HCT116 (cell line): Measurements from ENCODE around the gene ELFN2. TPM values are rescaled to one million over a fixed set of nuclear protein-coding genes. Genes with fewer than 3 reads are reported as not detected.

Experiments
- ATAC-seq: fragments of 200-7000 bp; cut with Tn5 transposase; 2 replicates; pipeline ENCODE4 v1.9.1; 2020; ENCODE audit warnings: mild to moderate bottlenecking, moderate library complexity
- BruUV-seq: library from RNA; stranded (reverse); fragments of 400-500 nt; replicated peaks from 2 replicates; lab custom pipeline; 2021; lab: Mats Ljungman, UMichigan
- CTCF ChIA-PET: fragments of 300-600 bp; sonication (Branson Sonifier 250); formaldehyde crosslinking; loops from one replicate; lab custom pipeline; 2021; ENCODE audit warnings: antibody characterized with exemption; lab: Charles Lee
- POLR2A ChIA-PET: fragments of 300-600, 350-600 bp; sonication (Branson Sonifier 250); formaldehyde crosslinking; loops from one replicate; lab custom pipeline; 2021; ENCODE audit warnings: antibody characterized with exemption; lab: Charles Lee
- RAD21 ChIA-PET, 2 experiments: fragments of 300-600 bp; sonication (Branson Sonifier 250); formaldehyde crosslinking; loops; one replicate each; lab custom pipeline; 2023; ENCODE audit warnings: low total read pairs in 2 of 2; ENCODE audit not compliant: uncharacterized antibody in 2 of 2, unreplicated experiment in 2 of 2, low non-redundant PET in 1 of 2; lab: Charles Lee
- DNase-seq: peaks from one replicate; pipeline ENCODE4 v3.0.0-alpha.2; 2010; ENCODE audit warnings: low read depth, low spot score
- H2AFZ ChIP-seq: fragments of 200-600 bp; shearing (Covaris generic), sonication (generic); 2 replicates; pipeline ENCODE4 v1.6.1; 2017; ENCODE audit warnings: low read depth, mixed run types, mixed read lengths, antibody characterized with exemption, low read length; ENCODE audit not compliant: poor library complexity, severe bottlenecking
- H3K27ac ChIP-seq: 2 replicates; pipeline ENCODE4 v1.5.1; 2012; ENCODE audit warnings: low read depth, low read length
- H3K27me3 ChIP-seq: fragments of 200-600 bp; sonication (generic); 2 replicates; pipeline ENCODE4 v1.6.1; 2016; ENCODE audit warnings: mixed run types, low read length, mixed read lengths; ENCODE audit not compliant: insufficient read depth
- H3K36me3 ChIP-seq, 2 experiments: fragments of 200-500 bp in 1 of 2; fragments of 200-600 bp in 1 of 2; sonication (Bioruptor generic) in 1 of 2; sonication (generic) in 1 of 2; 2 replicates each; pipeline versions ENCODE4 v1.5.1 to v1.6.1; 2014 to 2016; ENCODE audit warnings: low read length in 2 of 2, inconsistent platforms in 1 of 2, mixed read lengths in 1 of 2, mixed run types in 1 of 2; ENCODE audit not compliant: insufficient read depth in 2 of 2, control insufficient read depth in 1 of 2
- H3K4me1 ChIP-seq, 2 experiments: fragments of 200-600 bp in 1 of 2; sonication (generic) in 1 of 2; 2 replicates each; pipeline versions ENCODE4 v1.5.1 to v1.6.1; 2012 to 2017; ENCODE audit warnings: low read length in 2 of 2, inconsistent platforms in 1 of 2, mild to moderate bottlenecking in 1 of 2, mixed read lengths in 1 of 2, mixed run types in 1 of 2, moderate library complexity in 1 of 2; ENCODE audit not compliant: insufficient read depth in 2 of 2, control insufficient read depth in 1 of 2
- H3K4me2 ChIP-seq: fragments of 200-600 bp; sonication (generic); 2 replicates; pipeline ENCODE4 v1.6.1; 2017; ENCODE audit warnings: mixed run types, low read length, mixed read lengths
- H3K4me3 ChIP-seq, 2 experiments: fragments of 200-600 bp in 1 of 2; sonication (generic) in 1 of 2; replicated peaks in 1 of 2; 2 replicates each; pipeline ENCODE4 v1.5.1; 2011 to 2016; ENCODE audit warnings: low read length in 2 of 2, control low read depth in 1 of 2, low read depth in 1 of 2, mild to moderate bottlenecking in 1 of 2, mixed read lengths in 1 of 2, mixed run types in 1 of 2
- H3K79me2 ChIP-seq: fragments of 200-600 bp; sonication (generic); 2 replicates; pipeline ENCODE4 v1.6.1; 2017; ENCODE audit warnings: mild to moderate bottlenecking, mixed run types, low read length, moderate library complexity, mixed read lengths; ENCODE audit not compliant: insufficient read depth
- H3K9ac ChIP-seq: fragments of 200-600 bp; sonication (generic); 2 replicates; pipeline ENCODE4 v1.6.1; 2016; ENCODE audit warnings: low read length, mixed read lengths
- H3K9me2 ChIP-seq: fragments of 200-600 bp; sonication (generic), shearing (Covaris generic); 2 replicates; pipeline ENCODE4 v1.6.1; 2017; ENCODE audit warnings: mixed run types, mild to moderate bottlenecking, moderate library complexity; ENCODE audit not compliant: insufficient read depth
- H3K9me3 ChIP-seq, 2 experiments: fragments of 200-500 bp in 1 of 2; fragments of 200-600 bp in 1 of 2; sonication (Bioruptor generic) in 1 of 2; sonication (generic) in 1 of 2; 2 replicates each; pipeline ENCODE4 v1.6.1; 2014 to 2017; ENCODE audit warnings: low read length in 2 of 2, mixed read lengths in 2 of 2, inconsistent platforms in 1 of 2, low read depth in 1 of 2, mild to moderate bottlenecking in 1 of 2, mixed run types in 1 of 2, moderate library complexity in 1 of 2; ENCODE audit not compliant: control insufficient read depth in 1 of 2, insufficient read depth in 1 of 2
- H4K20me1 ChIP-seq: fragments of 200-600 bp; sonication (generic), shearing (Covaris generic); 2 replicates; pipeline ENCODE4 v1.6.1; 2017; ENCODE audit warnings: mixed run types, mild to moderate bottlenecking, moderate library complexity; ENCODE audit not compliant: insufficient read depth
- CEBPB ChIP-seq: IDR thresholded peaks from 2 replicates; pipeline ENCODE4 v1.6.1; 2012; ENCODE audit warnings: low read depth
- CTCF ChIP-seq, 3 experiments: fragments of 200-600 bp in 1 of 3; sonication (generic) in 1 of 3; IDR thresholded peaks in 2 of 3; conservative IDR thresholded peaks in 1 of 3; 2 replicates each; pipeline ENCODE4 v1.5.1; 2012 to 2017; ENCODE audit warnings: low read depth in 2 of 3, low read length in 2 of 3, antibody characterized with exemption in 1 of 3, borderline replicate concordance in 1 of 3, control low read depth in 1 of 3, mild to moderate bottlenecking in 1 of 3, mixed read lengths in 1 of 3, mixed run types in 1 of 3, moderate library complexity in 1 of 3; ENCODE audit not compliant: insufficient read depth in 1 of 3
- POLR2A ChIP-seq: IDR thresholded peaks from 2 replicates; pipeline ENCODE4 v1.7.0; 2011; ENCODE audit warnings: borderline replicate concordance; ENCODE audit not compliant: insufficient read depth, insufficient read length; ENCODE audit errors: extremely low read depth
- REST ChIP-seq: IDR thresholded peaks from 2 replicates; pipeline ENCODE4 v1.6.1; 2012; ENCODE audit warnings: low read depth
- SP1 ChIP-seq: IDR thresholded peaks from 2 replicates; pipeline ENCODE4 v1.6.1; 2012; ENCODE audit warnings: low read depth
- YY1 ChIP-seq: IDR thresholded peaks from 2 replicates; pipeline ENCODE4 v1.6.1; 2011; ENCODE audit warnings: low read length, low read depth, moderate library complexity, mild to moderate bottlenecking; ENCODE audit not compliant: insufficient replicate concordance; ENCODE audit errors: extremely low read depth
- intact Hi-C: fragments of 100-400 bp; cut with micrococcal nuclease; formaldehyde crosslinking; loops from 2 replicates; pipeline ENCODE4 v1.10.0; 2022
- total RNA-seq: library from RNA; stranded (reverse); gene quantifications from one replicate; pipeline ENCODE4 v1.2.1, GENCODE V29; 2021; ENCODE audit not compliant: unreplicated experiment

ELFN2 gene
- total RNA-seq, 1 experiment from 2014 or later = 45.4 TPM

GRCh38 chr22:37410174-37411055 lies 16.9 kb downstream of the ELFN2 start:
- H4K20me1 ChIP-seq = no peaks in the 10 kb centered on the region
- H3K9me3 ChIP-seq = no peaks in the 10 kb centered on the region
- peaks cover 70% of the 10 kb centered on the region for H3K79me2 ChIP-seq
- ATAC-seq = no peak
- RAD21 ChIA-PET = no interaction called here
- H3K36me3 ChIP-seq = no peaks in the 10 kb centered on the region; a peak in 1 of 4 replicates
- TF ChIP-seq REST (no peak), SP1 (no peak), CTCF (IDR thresholded peaks at IDR 0.05 in 2 of 3, conservative IDR thresholded peaks at IDR 0.05 in 1 of 3; ENCODE audit: borderline replicate concordance in 1 of 3, insufficient read depth in 1 of 3, low read depth in 2 of 3, low read length in 2 of 3) (no peak), POLR2A (no peak), CEBPB (no peak), YY1 (no peak)
- TF ChIP-seq, all 23 proteins: peak for 0
- ChIA-PET CTCF (no interaction called here), POLR2A (no interaction called here)
- Histone ChIP-seq H3K27me3 (no peaks in the 10 kb centered on the region), H3K4me3 (no peak overlapping the region), H3K27ac (no peak overlapping the region), H3K4me1 (peaks cover 0 to 9% of the 10 kb centered on the region in 2 experiments; a peak in 1 of 4 replicates), H2AFZ (no peak overlapping the region), H3K9me2 (no peaks in the 10 kb centered on the region), H3K4me2 (no peak overlapping the region), H3K9ac (no peak overlapping the region)
- no peak for DNase-seq
- BruUV-seq = no TSS peak
- intact Hi-C loops = no loop called here
